Activated naive CD4-positive, alpha-beta T cell treated with anti-CD3 and anti-CD28 coated beads for 36 hours (primary cell): ENCODE measurements around the gene C11orf54. TPM values are rescaled to one million over a fixed set of nuclear protein-coding genes. Genes with fewer than 3 reads are reported as not detected.
"Not testable (repeated sequence)": the region's sequence is repeated elsewhere in the genome, so short reads cannot be mapped to it uniquely, and the experiment has no call there.

Experiments used
- CTCF ChIA-PET: fragments of 350-600 bp; sonication (Branson Sonifier 250); formaldehyde crosslinking; loops from one replicate; lab custom pipeline; 2021; ENCODE audit warnings: antibody characterized with exemption; lab: Charles Lee
- DNase-seq: peaks from one replicate; pipeline ENCODE4 v3.0.0-alpha.2; 2020
- H3K27ac Mint-ChIP-seq: one replicate; pipeline ENCODE4 v1.8.0; 2021; ENCODE audit warnings: mild to moderate bottlenecking, mixed read lengths
- H3K27me3 Mint-ChIP-seq: one replicate; pipeline ENCODE4 v1.8.0; 2021; ENCODE audit warnings: low read depth, mixed read lengths
- H3K36me3 Mint-ChIP-seq: one replicate; pipeline ENCODE4 v1.8.0; 2021; ENCODE audit warnings: low read depth, mixed read lengths
- H3K4me1 Mint-ChIP-seq: one replicate; pipeline ENCODE4 v1.8.0; 2021; ENCODE audit warnings: low read depth, mixed read lengths
- H3K4me3 Mint-ChIP-seq: one replicate; pipeline ENCODE4 v1.8.0; 2021; ENCODE audit warnings: mild to moderate bottlenecking, moderate library complexity, mixed read lengths
- H3K9me3 Mint-ChIP-seq: one replicate; pipeline ENCODE4 v1.8.0; 2021; ENCODE audit warnings: mixed read lengths
- intact Hi-C: fragments of 100-400 bp; cut with micrococcal nuclease; formaldehyde crosslinking; loops from one replicate; pipeline ENCODE4 v1.15.1; 2023
- total RNA-seq, 2 experiments: library from RNA; stranded (reverse); gene quantifications; one replicate each; pipeline ENCODE4 v1.2.3, GENCODE V29; 2021

C11orf54 gene
- total RNA-seq, 2 experiments from 2014 or later: 15.1 to 16.3 TPM

- peaks cover 19% of the 10 kb centered on the region for H3K36me3 Mint-ChIP-seq
- H3K27ac Mint-ChIP-seq: no peak overlapping the region
- intact Hi-C loops: no loop called here
- no peak for DNase-seq
- H3K27me3 Mint-ChIP-seq: no peaks in the 10 kb centered on the region
- H3K9me3 Mint-ChIP-seq: no peaks in the 10 kb centered on the region
- H3K4me3 Mint-ChIP-seq: no peak overlapping the region
- CTCF ChIA-PET: no interaction called here
- no peaks in the 10 kb centered on the region for H3K4me1 Mint-ChIP-seq
These were observed 11.8 kb downstream of the C11orf54 start for GRCh38 chr11:93753241-93753640.

- Mint-ChIP-seq H3K27me3 (no peaks in the 10 kb centered on the region), H3K9me3 (no peaks in the 10 kb centered on the region), H3K36me3 (peaks cover 29% of the 10 kb centered on the region), H3K27ac (no peak overlapping the region), H3K4me1 (no peaks in the 10 kb centered on the region), H3K4me3 (no peak overlapping the region)
- CTCF ChIA-PET: no interaction called here
- no peak for DNase-seq
- intact Hi-C loops: no loop called here
These were observed 15.3 kb downstream of the C11orf54 start for GRCh38 chr11:93756748-93757147.

GRCh38 chr11:93757301-93757700 is 15.8 kb downstream of the C11orf54 start:
- H3K4me1 Mint-ChIP-seq: no peaks in the 10 kb centered on the region
- H3K27ac Mint-ChIP-seq: no peak overlapping the region
- no peak overlapping the region for H3K4me3 Mint-ChIP-seq
- no peak for DNase-seq
- H3K36me3 Mint-ChIP-seq: peaks cover 29% of the 10 kb centered on the region
- intact Hi-C loops: no loop called here
- no peaks in the 10 kb centered on the region for H3K9me3 Mint-ChIP-seq
- CTCF ChIA-PET: no interaction called here
- no peaks in the 10 kb centered on the region for H3K27me3 Mint-ChIP-seq

- intact Hi-C loops: no loop called here
- Mint-ChIP-seq H3K4me3 (no peak overlapping the region), H3K27ac (no peak overlapping the region), H3K9me3 (no peaks in the 10 kb centered on the region), H3K4me1 (no peaks in the 10 kb centered on the region), H3K27me3 (no peaks in the 10 kb centered on the region), H3K36me3 (peaks cover 30% of the 10 kb centered on the region)
- no peak for DNase-seq
- CTCF ChIA-PET: no interaction called here
These were observed 16.7 kb downstream of the C11orf54 start for GRCh38 chr11:93757924-93758865.

GRCh38 chr11:93759123-93759522 is 17.7 kb downstream of the C11orf54 start:
- H3K9me3 Mint-ChIP-seq, H3K27ac Mint-ChIP-seq, H3K27me3 Mint-ChIP-seq, H3K4me1 Mint-ChIP-seq, DNase-seq, intact Hi-C loops, CTCF ChIA-PET, H3K4me3 Mint-ChIP-seq: not testable (repeated sequence)
- peaks cover 25% of the 10 kb centered on the region for H3K36me3 Mint-ChIP-seq

- no peak for DNase-seq
- intact Hi-C loops: no loop called here
- Mint-ChIP-seq H3K4me1 (no peaks in the 10 kb centered on the region), H3K4me3 (no peak overlapping the region), H3K36me3 (peaks cover 29% of the 10 kb centered on the region), H3K27ac (no peak overlapping the region), H3K27me3 (no peaks in the 10 kb centered on the region), H3K9me3 (peaks cover 6% of the 10 kb centered on the region)
- CTCF ChIA-PET: no interaction called here
These were observed 20.4 kb downstream of the C11orf54 start for GRCh38 chr11:93761910-93762309.

- no peak for DNase-seq
- Mint-ChIP-seq H3K36me3 (peaks cover 19% of the 10 kb centered on the region), H3K27ac (no peak overlapping the region), H3K4me3 (no peak overlapping the region), H3K4me1 (no peaks in the 10 kb centered on the region), H3K27me3 (no peaks in the 10 kb centered on the region), H3K9me3 (peaks cover 16% of the 10 kb centered on the region)
- intact Hi-C loops: no loop called here
- CTCF ChIA-PET: no interaction called here
These were observed 24.1 kb downstream of the C11orf54 start for GRCh38 chr11:93765551-93765950.

GRCh38 chr11:93766504-93766903 is 25.0 kb downstream of the C11orf54 start:
- no peak for DNase-seq
- Mint-ChIP-seq H3K27me3 (no peaks in the 10 kb centered on the region), H3K4me1 (no peaks in the 10 kb centered on the region), H3K4me3 (no peak overlapping the region), H3K36me3 (peaks cover 15% of the 10 kb centered on the region), H3K27ac (no peak overlapping the region), H3K9me3 (peaks cover 16% of the 10 kb centered on the region)
- CTCF ChIA-PET: no interaction called here
- intact Hi-C loops: no loop called here

GRCh38 chr11:93767018-93767417 is 25.5 kb downstream of the C11orf54 start:
- no peak overlapping the region for H3K27ac Mint-ChIP-seq
- intact Hi-C loops: no loop called here
- H3K9me3 Mint-ChIP-seq: peaks cover 16% of the 10 kb centered on the region
- peaks cover 18% of the 10 kb centered on the region for H3K36me3 Mint-ChIP-seq
- no peaks in the 10 kb centered on the region for H3K4me1 Mint-ChIP-seq
- no peaks in the 10 kb centered on the region for H3K27me3 Mint-ChIP-seq
- no peak for DNase-seq
- CTCF ChIA-PET: no interaction called here
- H3K4me3 Mint-ChIP-seq: no peak overlapping the region

GRCh38 chr11:93770160-93770559 is 28.7 kb downstream of the C11orf54 start:
- Mint-ChIP-seq H3K27ac (no peak overlapping the region), H3K9me3 (peaks cover 20% of the 10 kb centered on the region), H3K27me3 (no peaks in the 10 kb centered on the region), H3K36me3 (peaks cover 20% of the 10 kb centered on the region), H3K4me3 (no peak overlapping the region), H3K4me1 (no peaks in the 10 kb centered on the region)
- intact Hi-C loops: no loop called here
- CTCF ChIA-PET: interaction anchor here (0.6 kb wide), 1 partner anchor 30 kb away, joined by 3 read pairs; no protein-coding TSS in a partner anchor
- DNase-seq: no peak

GRCh38 chr11:93772123-93772522 is 30.7 kb downstream of the C11orf54 start:
- H3K27me3 Mint-ChIP-seq: no peaks in the 10 kb centered on the region
- H3K4me1 Mint-ChIP-seq: no peaks in the 10 kb centered on the region
- CTCF ChIA-PET: no interaction called here
- intact Hi-C loops: no loop called here
- H3K9me3 Mint-ChIP-seq: peaks cover 12% of the 10 kb centered on the region
- no peak overlapping the region for H3K4me3 Mint-ChIP-seq
- H3K36me3 Mint-ChIP-seq: peaks cover 11% of the 10 kb centered on the region
- no peak for DNase-seq
- H3K27ac Mint-ChIP-seq: no peak overlapping the region

GRCh38 chr11:93773045-93773477 is 31.6 kb downstream of the C11orf54 start:
- Mint-ChIP-seq H3K4me3 (no peak overlapping the region), H3K4me1 (no peaks in the 10 kb centered on the region), H3K36me3 (peaks cover 7% of the 10 kb centered on the region), H3K27ac (no peak overlapping the region), H3K9me3 (peaks cover 7% of the 10 kb centered on the region), H3K27me3 (no peaks in the 10 kb centered on the region)
- DNase-seq: no peak
- intact Hi-C loops: no loop called here
- CTCF ChIA-PET: no interaction called here

GRCh38 chr11:93773601-93774200 is 32.2 kb downstream of the C11orf54 start:
- DNase-seq: no peak
- intact Hi-C loops: no loop called here
- no peak overlapping the region for H3K27ac Mint-ChIP-seq
- no peaks in the 10 kb centered on the region for H3K27me3 Mint-ChIP-seq
- CTCF ChIA-PET: no interaction called here
- peaks cover 7% of the 10 kb centered on the region for H3K36me3 Mint-ChIP-seq
- peaks cover 4% of the 10 kb centered on the region for H3K9me3 Mint-ChIP-seq
- H3K4me3 Mint-ChIP-seq: no peak overlapping the region
- H3K4me1 Mint-ChIP-seq: no peaks in the 10 kb centered on the region
